RPMI7951 (cell line): ENCODE results near the gene DDX20. TPM values are rescaled to one million over a fixed set of nuclear protein-coding genes. Genes with fewer than 3 reads are reported as not detected.

Source experiments
- DNase-seq: peaks from one replicate; pipeline ENCODE4 v3.0.0-alpha.2; 2012; ENCODE audit warnings: low read depth
- total RNA-seq: library from RNA; depleted of rRNA; stranded (reverse); fragments of >200 nt; shearing (Covaris generic); gene quantifications from 2 replicates; pipeline ENCODE4 v1.2.3, GENCODE V29; 2014; rRNA removed

Gene DDX20
- 16.1 and 19.9 TPM in 2 replicates for total RNA-seq

GRCh38 chr1:111755331-111756123, at the start of gene DDX20:
DDX20 (plus strand) TSS chr1:111755901; CDS start chr1:111755925, 24 bp downstream.
- peak; percentile 96 for DNase-seq

- no peak for DNase-seq
Observed at GRCh38 chr1:111706921-111707320, 48.8 kb upstream of the DDX20 start.

GRCh38 chr1:111707906-111708305, 47.8 kb upstream of the DDX20 start:
- DNase-seq = peak; percentile 14

- no peak for DNase-seq
Observed at GRCh38 chr1:111709986-111710385, 45.7 kb upstream of the DDX20 start.

- DNase-seq = no peak
Observed at GRCh38 chr1:111716333-111716732, 39.4 kb upstream of the DDX20 start.

DNA sequence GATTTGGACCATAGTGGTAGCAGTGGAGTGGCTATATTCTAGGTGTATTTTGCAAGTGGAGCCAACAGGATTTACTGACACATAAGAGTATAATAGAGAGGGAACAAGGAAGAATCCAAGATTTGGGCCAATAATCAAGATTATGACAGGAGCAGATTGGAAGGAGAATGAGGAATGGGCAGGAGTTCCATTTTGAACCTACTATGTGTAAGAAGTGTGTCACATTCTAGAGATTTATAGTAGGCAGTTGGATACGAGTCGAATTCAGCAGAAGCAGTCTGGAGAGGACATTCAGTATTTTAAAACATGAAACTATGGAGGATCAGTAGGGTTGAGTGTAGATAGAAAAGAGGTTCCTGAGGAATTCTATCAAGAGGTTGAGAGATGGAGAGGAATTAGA, 38.3 kb upstream of the DDX20 start:
- no peak for DNase-seq

- DNase-seq = no peak
Observed at GRCh38 chr1:111719135-111719534, 36.6 kb upstream of the DDX20 start.

DNA sequence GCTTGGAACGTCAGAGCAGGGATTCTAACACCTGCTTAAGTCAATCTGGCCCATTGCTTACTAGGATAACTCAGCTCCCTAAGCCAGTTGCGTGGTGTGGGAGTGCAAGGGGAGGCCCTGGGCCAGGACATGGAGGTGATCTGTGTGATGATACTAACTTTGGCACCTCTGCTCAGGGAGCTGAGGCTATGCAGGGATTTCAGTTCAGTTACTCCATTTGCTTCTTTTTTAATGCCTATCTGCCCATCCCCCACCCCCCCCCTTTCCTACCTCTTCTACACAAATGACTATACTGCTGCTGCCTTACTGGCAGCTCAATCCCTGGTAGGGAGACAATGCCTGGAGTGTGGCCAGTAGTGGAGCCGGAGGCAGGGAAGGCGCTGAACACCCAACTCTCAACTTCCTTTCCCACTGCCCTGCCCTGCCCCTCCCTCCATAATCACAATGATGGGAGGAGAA, 36.0 kb upstream of the DDX20 start:
- DNase-seq = no peak

DNA sequence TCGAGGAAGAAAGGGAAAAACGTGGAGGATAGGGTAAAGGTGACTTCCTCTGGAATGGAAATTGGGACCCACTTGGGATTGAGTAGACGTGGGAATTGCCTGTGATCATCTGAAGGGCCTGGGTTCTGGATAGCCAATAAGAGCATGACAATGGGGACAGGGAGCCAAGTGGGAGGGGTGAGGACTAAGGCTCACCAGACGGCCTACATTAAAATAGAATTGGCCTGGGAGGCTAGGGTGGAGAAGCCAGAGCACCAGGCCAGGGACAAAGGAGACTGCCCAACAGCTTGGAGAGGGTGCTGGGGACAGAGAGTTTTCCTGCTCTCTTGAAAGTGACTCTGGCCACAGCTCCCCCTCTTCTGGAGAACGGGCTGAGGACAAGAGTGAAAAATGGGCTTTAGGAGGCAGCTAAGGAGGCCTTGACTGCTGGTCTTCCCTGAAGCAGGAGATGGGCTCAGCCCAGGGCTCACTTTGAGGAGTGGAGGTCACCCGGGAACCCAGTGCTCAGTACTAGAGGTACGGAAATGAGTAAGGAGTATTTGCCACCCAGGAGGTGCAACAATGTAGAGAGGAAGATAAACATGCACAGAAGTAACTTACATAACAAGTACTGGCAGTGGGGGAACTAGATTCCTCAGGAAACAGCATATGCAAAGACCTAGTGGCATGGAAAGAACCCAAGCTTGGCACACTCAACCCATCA, 35.3 kb upstream of the DDX20 start:
- no peak for DNase-seq

DNA sequence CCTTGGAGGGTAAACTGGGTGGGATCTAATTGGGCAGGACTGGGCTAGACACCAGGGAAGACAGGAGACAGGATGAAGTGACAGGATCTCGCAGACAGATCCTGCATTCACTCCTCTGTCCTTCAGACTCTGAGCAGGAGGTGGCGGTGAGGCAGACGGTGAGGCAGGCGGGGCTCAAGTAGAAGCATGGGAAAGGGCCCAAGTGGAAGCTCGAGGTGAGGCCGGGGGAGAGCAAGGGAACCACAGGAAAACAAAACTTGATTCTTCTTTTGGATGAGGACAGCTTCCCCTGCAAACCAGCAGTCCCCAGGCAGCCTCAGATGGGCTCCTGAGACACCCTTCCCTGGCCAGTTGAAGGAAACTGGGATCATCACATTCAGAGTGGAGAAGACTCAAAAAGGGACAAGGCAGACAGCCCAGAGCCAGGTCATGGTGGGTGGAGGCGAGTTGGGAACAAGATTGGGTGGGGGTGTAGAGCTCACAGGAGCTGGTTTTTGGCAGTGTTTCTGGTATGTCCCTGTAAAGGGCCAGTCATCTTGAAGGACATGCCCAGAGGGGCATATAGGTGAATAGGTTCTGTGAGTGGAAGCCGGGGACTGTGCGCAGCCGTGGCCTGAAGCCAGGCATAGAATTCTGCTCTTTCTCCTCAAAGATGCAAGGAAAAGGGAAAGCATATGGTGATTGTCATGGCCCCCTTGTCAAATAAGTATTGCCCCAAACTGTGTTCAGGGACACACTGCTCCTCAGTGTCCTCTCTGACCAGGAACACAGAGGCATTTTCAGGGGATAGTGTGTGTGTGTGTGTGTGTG, 34.5 kb upstream of the DDX20 start:
- DNase-seq = no peak

- DNase-seq = no peak
Observed at GRCh38 chr1:111723091-111723806, 32.5 kb upstream of the DDX20 start.

DNA sequence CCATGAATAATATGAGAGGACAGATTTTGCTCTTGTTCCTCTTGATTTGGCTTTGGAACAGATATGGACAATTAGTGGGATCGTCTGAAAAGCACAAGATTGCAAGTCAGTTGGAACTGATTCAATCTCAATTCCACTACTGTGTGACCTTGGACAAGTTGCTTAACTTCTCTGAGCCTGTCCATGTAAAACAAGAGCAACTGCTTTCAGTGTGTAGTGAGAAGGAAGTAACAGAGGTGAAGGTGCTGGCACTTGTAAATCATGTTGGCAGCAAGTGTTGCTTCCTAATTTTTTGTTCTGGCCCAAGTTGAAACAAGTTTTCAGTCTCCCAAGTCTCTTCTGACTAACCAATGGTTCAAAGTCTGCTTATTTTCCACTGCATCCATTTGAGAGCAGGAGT, 31.8 kb upstream of the DDX20 start:
- no peak for DNase-seq

DNA sequence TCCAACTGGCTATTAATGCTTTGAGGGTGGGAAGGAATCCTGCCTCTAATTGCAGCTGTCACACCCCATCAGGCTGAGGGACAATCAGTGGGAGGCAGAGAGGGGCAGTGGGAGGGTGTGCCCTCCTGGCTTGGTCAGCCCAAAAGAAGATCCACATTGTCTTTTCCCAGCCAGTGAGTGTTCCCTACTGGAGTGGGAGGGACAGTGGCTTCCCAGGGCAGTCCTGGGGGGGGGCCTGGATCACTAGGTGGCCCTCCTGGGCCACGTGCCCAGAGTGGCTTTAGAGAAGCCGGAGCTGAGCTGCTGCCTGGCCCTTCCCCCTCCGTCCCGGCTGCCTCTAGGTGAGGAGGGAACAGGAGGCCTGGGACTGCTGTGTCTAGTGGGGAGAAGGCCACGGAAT, 30.5 kb upstream of the DDX20 start:
- no peak for DNase-seq

GRCh38 chr1:111727056-111727455, 28.6 kb upstream of the DDX20 start:
- no peak for DNase-seq

GRCh38 chr1:111729271-111729921, 26.3 kb upstream of the DDX20 start:
- DNase-seq = no peak

DNA sequence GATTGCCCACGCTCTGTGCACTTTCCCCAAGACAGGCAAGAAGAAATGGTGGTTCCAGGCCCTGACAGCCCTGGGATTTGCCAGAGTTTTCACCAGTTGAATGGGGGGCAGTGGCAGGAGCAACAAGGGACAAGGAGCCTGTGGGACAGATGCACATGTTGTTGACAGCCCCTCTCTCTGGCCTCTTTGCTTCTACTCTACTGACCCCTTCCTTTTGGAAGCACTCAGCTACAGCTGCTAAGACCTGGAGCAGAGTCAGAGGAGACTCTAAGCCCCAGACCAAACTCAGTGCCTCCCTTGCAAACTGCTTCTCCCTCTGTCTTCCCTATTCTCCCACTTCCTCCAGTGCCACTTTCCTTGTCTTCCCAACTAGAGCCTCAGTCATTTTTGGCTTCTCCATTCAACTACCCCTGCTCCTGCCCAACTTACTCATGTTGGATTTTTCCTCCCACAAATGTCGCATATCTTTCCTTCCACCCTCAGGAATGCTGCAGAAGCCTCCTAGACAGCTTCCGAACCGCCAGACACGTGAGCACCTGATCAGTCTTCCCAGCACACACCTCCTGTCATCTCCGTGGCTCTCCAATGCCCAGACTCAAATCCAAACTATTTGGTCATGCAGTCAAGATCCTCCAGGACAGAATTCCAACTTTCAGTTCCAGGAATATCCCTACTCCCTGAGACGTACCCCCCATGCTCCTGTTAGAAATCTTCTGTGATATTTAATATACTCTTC, 25.6 kb upstream of the DDX20 start:
- DNase-seq = no peak

- DNase-seq = no peak
Observed at GRCh38 chr1:111730706-111731105, 25.0 kb upstream of the DDX20 start.

- DNase-seq = no peak
Observed at GRCh38 chr1:111731956-111732355, 23.7 kb upstream of the DDX20 start.

GRCh38 chr1:111732718-111733117, 23.0 kb upstream of the DDX20 start:
- no peak for DNase-seq
